ENCODE results near the gene TRIM8. TPM values are rescaled to one million over a fixed set of nuclear protein-coding genes. Genes with fewer than 3 reads are reported as not detected.

Gene TRIM8
- total and polyA plus RNA-seq, 9 of the 15 experiments (the other 6 are each of a cell fraction or from before 2014, with no cell fraction given), result 1.7 to 26.0 (median 9.1) TPM

- TF ChIP-seq, protein P1, sequence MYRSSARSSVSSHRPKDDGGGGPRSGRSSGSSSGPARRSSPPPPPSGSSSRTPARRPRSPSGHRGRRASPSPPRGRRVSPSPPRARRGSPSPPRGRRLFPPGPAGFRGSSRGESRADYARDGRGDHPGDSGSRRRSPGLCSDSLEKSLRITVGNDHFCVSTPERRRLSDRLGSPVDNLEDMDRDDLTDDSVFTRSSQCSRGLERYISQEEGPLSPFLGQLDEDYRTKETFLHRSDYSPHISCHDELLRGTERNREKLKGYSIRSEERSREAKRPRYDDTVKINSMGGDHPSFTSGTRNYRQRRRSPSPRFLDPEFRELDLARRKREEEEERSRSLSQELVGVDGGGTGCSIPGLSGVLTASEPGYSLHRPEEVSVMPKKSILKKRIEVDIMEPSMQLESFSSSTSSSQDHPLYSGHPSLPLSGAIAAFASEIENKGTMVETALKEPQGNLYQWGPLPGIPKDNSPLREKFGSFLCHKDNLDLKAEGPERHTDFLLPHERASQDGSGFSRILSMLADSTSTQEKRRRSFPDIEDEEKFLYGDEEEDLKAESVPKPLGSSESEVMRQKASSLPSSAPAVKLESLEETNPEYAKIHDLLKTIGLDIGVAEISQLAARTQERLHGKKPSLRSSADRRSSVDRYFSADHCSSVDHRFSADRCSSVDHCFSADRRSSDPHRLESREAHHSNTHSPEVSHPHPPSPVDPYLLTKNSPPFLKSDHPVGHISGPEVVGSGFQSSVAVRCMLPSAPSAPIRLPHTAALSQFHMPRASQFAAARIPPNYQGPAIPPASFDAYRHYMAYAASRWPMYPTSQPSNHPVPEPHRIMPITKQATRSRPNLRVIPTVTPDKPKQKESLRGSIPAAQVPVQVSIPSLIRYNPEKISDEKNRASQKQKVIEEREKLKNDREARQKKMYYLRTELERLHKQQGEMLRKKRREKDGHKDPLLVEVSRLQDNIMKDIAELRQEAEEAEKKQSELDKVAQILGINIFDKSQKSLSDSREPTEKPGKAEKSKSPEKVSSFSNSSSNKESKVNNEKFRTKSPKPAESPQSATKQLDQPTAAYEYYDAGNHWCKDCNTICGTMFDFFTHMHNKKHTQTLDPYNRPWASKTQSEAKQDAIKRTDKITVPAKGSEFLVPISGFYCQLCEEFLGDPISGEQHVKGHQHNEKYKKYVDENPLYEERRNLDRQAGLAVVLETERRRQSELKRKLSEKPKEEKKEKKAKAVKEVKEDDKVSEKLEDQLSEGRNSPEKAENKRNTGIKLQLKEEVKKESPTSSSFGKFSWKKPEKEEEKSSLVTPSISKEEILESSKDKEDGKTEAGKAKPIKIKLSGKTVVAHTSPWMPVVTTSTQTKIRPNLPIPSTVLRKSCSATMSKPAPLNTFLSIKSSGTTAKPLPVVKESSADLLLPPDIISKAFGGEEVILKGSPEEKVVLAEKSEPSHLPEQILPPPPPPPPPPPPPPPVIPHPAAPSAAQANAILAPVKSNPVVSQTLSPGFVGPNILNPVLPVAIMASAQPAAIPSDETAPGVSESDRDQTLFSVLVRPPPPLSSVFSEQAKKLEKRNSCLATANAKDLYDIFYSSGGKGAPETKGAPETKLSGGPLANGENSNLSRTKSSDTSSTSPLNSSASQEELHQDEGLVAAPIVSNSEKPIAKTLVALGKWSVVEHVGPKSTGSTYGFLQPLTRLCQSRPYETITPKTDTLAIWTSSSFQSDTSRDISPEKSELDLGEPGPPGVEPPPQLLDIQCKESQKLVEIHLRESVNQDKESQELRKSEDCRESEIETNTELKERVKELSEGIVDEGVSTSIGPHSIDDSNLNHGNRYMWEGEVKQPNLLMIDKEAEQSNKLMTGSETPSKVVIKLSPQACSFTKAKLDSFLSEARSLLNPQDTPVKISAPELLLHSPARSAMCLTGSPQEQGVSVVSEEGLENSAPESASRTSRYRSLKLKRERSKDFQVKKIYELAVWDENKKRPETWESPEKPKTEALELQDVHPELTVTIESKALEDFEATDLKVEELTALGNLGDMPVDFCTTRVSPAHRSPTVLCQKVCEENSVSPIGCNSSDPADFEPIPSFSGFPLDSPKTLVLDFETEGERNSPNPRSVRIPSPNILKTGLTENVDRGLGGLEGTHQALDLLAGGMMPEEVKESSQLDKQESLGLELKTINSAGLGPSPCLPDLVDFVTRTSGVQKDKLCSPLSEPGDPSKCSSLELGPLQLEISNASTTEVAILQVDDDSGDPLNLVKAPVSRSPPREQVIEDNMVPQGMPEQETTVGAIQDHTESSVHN (IDR thresholded peaks at IDR 0.05; ENCODE audit: borderline replicate concordance in 1 of 2, low read depth in 1 of 2), result no peak
- TF ChIP-seq SRSF7 (optimal IDR thresholded peaks at IDR 0.05; ENCODE audit: low read depth, low read length) (no peak), MXI1 (IDR thresholded peaks at IDR 0.05; ENCODE audit: low read depth, low read length) (no peak), TAF7 (tag; IDR thresholded peaks at IDR 0.05) (no peak), SMAD1 (IDR thresholded peaks at IDR 0.05; ENCODE audit: low read depth, low read length, partially characterized antibody) (no peak), DPF2 (IDR thresholded peaks at IDR 0.05) (peak; percentile 81; the same call in 1 of the 2 replicates), SFPQ (IDR thresholded peaks at IDR 0.05; ENCODE audit: low read depth, low read length) (no peak), SNAPC5 (CRISPR knock-in tag; IDR thresholded peaks at IDR 0.05) (no peak), PCBP1 (IDR thresholded peaks at IDR 0.05; ENCODE audit: low read depth, low read length, poor library complexity, severe bottlenecking) (no peak), TCF3 (CRISPR knock-in tag; IDR thresholded peaks at IDR 0.05) (peak; percentile 64), ILF3 (IDR thresholded peaks at IDR 0.05; ENCODE audit: borderline replicate concordance) (no peak), ESRRA (IDR thresholded peaks at IDR 0.05; ENCODE audit: borderline replicate concordance, low read depth) (peak; percentile 69; the same call in 1 of the 2 replicates)
- TF ChIP-seq, protein P2, sequence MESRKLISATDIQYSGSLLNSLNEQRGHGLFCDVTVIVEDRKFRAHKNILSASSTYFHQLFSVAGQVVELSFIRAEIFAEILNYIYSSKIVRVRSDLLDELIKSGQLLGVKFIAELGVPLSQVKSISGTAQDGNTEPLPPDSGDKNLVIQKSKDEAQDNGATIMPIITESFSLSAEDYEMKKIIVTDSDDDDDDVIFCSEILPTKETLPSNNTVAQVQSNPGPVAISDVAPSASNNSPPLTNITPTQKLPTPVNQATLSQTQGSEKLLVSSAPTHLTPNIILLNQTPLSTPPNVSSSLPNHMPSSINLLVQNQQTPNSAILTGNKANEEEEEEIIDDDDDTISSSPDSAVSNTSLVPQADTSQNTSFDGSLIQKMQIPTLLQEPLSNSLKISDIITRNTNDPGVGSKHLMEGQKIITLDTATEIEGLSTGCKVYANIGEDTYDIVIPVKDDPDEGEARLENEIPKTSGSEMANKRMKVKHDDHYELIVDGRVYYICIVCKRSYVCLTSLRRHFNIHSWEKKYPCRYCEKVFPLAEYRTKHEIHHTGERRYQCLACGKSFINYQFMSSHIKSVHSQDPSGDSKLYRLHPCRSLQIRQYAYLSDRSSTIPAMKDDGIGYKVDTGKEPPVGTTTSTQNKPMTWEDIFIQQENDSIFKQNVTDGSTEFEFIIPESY (CRISPR knock-in tag; IDR thresholded peaks at IDR 0.05), result no peak
These were observed 1.7 kb downstream of the TRIM8 start (continued) for GRCh38 chr10:102645741-102646609.
